ENCODE data around the gene ART5.
"Not testable (repeated sequence)": the region's sequence is repeated elsewhere in the genome, so short reads cannot be mapped to it uniquely, and the experiment has no call there.

The ART5 gene

DNA sequence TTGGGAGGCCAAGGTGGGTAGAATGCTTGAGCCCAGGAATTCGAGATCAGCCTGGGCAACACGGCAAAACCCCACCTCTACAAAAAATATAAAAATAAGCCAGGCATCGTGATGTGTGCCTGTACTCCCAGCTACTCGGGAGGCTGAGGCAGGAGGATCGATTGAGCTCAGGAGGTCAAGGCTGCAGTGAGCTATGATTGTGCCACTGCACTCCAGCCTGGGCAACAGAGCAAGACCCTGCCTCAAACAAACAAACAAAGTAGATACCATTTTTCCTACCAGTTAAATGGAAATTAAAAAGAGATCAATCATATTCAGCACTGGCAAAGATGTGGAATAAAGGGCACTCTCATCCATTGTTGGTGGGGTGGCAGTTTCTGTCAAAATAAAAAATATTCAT, 15.5 kb upstream of the ART5 start:
- not testable (repeated sequence) for DNase-seq

DNA sequence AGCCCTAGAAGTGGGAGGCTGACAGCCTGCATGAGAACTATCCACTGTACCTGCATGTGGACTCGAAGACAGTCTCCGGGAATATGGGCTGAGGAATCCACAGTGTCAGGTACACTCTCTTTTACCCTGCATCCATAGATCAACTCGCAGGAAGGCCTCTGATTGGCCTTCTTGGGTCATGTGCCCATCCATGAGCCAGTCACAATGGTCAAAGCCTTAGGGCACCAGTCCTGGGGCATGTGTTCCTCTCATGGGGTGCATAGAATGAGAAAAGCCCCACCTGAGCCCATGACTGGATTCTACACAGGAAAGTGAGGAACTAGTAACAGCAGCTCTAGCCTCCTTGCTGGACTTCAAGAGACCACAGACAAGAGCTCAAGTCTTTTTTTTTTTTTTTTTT, 13.8 kb upstream of the ART5 start:
- DNase-seq: no peak

DNA sequence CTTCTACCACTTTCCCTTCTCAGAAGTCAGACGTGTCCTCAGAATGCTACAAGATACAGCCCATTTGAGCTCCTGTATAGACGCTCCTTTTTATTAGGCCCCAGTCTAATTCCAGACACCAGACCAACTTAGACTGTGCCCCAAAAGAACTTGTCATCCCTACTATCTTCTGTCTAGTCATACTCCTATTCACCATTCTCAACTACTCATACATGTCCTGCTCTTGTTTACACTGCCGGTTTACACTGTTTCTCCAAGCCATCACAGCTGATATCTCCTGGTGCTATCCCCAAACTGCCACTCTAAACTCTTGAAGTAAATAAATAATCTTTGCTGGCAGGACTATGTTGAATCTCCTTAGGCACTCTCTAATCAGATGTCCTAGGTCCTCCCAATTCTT, 10.7 kb upstream of the ART5 start:
- DNase-seq: not testable (repeated sequence)

DNA sequence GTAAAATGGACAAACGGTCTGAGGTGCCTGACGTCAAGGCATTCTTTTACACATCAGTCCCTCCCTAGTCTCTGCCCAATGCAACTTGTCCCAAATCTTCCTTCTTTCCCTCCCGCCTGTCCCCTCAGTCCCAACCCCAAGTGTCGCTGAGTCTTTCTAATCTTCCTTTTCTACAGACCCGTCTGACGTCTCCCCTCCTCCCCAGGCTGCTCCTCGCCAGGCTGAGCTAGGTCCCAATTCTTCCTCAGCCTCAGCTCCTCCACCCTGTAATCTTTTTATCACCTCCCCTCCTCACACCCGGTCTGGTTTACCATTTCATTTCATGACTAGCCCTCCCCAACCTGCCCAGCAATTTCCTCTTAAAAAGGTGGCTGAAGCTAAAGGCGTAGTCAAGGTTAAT, 7.6 kb upstream of the ART5 start:
- DNase-seq: not testable (repeated sequence)

DNA sequence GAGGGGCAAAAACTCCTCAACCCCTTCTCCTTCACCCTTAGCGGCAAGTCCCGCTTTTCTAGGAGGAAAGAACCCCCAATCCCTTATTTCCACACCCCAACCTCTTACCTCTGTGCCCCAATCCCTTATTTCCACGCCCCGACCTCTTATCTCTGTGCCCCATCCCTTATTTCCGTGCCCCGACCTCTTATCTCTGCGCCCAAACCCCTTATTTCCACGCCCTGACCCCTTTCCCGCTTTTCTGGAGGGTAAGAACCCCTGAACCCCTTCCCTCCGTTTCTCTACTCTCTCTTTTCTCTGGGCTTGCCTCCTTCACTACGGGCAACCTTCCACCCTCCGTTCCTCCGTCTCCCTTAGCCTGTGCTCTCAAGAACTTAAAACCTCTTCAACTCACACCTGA, 7.1 kb upstream of the ART5 start:
- DNase-seq: not testable (repeated sequence)

DNA sequence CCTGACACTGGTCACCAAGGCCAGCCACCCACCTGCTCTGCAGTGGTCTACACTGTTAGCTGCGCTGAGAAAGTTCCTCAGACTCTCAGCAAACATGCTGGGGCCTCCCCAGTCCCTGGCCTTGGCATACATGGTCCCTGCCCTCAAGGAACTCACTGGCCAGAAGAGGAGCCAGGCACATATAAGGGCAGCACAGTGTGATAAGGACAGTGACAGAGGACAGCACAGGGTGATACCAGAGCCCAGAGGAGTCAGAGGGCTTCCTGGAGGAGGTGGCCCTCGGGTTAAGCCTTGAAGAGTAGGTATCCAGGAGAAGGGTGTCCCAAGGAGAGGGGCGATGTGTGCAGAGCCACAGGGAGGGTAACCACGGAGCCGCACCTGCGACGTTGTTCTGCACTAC, 3.8 kb upstream of the ART5 start:
- no peak for DNase-seq

DNA sequence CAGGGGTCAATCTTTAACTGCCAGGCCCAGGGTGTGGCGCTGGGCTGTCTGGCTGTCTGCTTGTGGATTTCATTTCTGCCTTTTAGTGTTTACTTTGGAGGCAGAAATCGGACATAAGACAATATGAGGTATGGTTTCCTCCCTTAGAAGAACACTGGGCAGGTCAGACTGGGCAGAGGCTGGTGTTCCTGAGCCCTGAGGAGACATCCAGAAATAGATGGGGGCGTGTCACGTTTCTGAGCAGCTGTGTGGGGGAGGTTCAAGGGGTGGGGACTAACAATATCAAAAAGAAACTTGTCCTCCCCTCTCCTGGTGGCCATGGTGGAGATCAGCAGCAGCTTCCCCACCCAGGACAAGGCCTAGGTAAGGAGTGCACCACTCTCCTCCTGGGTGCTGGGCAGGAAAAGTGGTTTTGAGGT, 3.0 kb upstream of the ART5 start, which contains the start of gene ART1:
ART1 (plus strand) TSS at position 312 of the 419 bp plus-strand sequence. CDS start 14,086 bp downstream, outside the sequence.
- no peak for DNase-seq

DNA sequence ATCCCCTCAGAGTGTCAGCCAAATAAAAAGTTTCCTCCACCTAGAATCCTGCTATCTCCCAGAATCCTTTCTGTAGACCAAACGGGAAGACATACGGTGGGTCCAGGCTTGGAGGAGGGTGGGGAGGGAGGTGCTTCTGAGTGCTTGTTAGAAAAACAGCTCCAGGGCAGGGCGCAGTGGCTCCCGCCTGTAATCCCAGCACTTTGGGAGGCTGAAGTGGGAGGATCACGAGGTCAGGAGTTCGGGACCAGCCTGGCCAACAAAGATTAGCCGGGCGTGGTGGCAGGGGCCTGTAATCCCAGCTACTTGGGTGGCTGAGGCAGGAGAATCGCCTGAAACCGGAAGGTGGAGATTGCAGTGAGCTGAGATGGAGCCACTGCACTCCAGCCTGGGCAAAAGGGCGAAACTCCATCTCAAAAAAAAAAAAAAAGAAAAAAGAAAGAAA, 1.3 kb upstream of the ART5 start:
- not testable (repeated sequence) for DNase-seq

DNA sequence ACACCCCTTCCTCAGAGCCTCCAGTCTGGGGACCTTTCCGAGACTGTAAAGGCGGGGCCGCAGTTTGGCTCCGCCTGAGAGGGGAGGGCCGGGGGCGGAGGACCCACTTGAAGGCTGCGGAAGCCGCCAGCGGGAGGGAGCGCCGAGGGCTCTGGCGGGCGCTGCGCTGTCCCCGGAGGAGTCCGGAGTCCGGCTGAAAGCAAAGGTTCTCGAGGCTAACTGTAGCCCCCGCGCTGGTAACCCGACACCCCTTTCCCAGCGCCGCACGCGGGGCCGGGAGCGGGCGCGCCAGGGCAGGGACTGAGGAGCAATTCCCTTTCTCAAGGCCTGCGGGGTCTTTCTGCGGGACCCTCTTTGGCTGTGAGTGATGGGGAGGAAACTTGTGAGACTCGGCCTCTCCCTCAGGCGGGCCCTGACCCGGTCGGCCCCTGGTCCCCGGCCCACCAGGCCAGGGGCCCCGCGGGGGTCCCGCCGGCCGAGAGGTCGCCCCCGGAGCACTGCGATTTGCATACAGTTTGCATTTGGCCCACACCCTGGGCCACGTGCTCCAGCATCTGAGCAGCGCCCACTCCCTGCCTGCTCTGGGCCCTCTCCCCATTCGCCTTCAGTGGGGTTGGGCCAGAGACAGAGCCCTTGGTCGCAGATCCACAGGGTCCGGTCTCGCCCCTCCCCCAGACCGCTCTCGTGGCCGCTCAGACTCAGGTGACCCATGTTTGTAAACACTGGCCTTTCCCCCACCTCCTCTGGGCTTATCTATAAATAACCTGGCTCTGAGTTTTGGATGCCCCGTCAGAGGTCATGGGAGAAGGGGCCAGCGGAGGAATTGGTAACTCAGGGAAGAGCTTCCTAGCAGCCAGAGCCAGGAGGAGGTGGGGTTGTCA, 519 bp upstream of the ART5 start:
- peak; percentile 70 for DNase-seq

DNA sequence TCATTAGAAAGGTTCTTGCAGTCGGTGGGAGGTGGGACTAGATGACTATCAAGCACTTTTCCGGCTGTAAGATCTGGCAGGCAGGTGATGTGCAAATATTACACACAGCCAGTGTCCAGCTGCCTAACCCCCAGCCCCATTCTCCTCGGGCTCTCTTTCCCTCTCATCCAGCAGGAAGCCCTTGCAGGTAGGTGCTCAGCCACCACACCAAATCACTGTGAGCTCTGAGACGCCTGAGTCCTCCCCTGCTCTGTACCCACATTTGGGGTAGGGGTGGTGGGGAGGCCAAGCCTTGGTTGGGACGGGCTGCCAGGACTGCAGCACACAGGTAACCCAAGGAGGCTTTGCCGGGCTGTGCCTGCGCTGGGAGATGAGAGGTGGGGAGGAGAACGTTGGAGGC, 601 bp downstream of the ART5 start:
- no peak for DNase-seq

DNA sequence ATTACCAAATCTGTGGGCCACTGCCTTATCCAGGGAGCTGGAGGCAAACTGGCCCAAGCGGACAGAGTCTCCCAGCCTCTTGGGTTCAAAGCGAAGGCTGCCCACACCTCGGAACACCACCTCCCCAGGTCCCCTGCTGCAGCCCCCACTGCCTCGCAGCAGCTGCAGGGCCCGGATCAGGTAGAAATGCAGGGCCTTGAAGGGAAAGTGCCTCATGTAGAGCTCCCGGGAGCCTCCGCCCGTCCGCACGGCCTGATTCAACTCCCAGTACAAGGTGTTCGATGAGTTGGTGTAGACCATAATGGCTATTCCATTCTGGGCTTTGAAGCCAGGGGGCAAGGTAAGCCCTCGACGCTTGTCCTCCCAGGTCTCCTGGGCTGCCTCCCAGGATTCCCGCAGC, 2.0 kb downstream of the ART5 start:
- DNase-seq: no peak

DNA sequence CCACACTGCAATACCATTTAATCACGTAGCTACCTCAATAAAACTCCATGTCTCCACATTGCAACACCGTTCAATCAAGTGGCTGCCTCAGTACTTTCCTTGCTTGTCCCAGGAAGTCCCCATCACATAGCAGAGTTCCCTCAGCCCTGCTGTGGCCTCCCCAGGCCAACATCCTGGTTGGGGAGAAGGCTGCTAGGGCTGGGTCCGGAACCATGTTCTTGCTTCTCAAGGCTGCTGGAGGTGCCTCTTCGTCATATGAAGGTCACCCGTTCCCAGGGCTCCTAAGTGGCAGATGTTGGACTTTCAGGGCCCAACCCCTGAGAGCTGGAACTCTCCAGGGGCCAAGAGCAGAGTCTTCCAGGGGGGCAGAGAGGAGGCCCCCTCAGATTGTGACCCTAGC, 3.3 kb downstream of the ART5 start:
- DNase-seq: no peak

DNA sequence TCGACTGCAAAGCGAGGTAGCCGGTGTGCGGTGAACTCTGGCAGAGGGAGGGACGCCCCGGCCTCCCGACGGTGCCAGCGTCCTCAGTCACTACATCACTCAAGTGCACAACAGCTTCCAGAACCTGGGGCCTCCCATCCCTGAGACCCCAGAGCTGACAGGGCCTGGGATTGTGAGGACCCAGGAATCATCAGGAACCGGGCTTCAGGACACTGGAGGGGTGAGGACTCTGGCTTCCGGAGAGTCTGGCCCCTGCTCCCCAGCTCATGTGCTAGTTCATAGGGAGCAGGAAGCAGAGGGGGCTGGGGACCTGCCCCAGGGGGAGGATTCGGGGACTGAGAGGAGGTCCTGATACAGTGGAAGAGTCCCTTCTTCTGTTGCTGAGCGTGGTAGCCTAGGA, 4.6 kb downstream of the ART5 start:
- no peak for DNase-seq

DNA sequence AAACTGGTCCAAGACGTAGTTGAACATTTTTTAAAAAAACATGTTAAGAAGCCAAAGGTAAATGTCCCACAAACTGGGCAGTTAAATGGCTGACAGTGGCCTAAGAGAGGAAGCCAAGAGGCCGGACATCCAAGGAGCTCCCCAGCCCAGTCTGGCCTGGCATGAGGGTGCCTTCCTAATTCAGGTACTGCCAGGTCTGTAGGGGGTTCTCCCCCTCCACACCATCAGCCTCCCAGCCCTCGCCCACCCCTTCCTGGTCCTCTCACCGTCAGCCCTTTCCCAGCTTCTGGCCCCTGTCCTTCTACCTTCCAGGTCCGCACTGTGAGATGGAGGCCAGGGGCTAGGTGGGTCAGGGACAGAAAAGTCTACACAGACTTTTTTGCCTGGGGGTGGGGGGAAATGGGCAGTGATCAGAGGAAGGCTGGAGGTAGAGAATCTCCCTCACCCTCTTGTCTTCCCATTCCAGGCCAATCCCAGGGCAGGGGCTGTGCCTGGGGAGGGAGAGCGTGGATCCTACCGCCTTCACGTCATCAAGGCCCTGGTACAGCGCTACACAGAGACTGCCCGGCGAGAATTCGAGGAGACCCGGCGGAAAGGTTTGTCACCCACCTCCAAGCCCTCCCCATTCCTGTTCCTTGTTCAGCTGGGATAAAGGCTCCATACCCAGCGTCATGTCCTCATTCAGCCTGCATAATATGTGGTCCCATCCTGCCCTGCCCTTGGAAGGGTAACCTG, 6.0 kb downstream of the ART5 start:
- no peak for DNase-seq

DNA sequence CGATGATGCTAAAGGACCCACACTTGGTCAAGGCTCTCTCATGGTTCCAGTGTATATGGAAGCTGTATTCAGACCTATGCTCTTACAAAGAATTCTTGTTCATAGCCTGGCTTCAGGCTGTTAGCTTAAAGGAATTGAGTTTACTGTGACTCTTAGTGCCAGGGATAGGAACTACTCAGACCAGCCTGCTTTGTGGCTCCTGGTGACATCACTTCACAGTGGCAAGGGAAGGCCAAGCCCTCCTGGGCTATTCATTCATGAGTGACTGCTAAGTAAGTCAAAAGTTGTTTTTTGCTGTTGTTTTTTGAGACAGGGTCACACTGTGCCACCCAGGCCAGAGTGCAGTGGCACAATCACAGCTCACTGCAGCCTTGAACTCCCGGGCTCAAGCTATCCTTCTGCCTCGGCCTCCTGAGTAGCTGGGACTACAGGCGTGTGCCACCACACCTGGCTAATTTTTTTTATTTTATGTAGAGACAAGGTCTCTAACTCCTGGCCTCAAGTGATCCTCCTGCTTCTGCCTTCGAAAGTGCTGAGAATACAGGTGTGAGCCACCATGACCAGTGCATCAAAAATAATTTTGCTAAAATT, 9.6 kb downstream of the ART5 start:
- DNase-seq: no peak

DNA sequence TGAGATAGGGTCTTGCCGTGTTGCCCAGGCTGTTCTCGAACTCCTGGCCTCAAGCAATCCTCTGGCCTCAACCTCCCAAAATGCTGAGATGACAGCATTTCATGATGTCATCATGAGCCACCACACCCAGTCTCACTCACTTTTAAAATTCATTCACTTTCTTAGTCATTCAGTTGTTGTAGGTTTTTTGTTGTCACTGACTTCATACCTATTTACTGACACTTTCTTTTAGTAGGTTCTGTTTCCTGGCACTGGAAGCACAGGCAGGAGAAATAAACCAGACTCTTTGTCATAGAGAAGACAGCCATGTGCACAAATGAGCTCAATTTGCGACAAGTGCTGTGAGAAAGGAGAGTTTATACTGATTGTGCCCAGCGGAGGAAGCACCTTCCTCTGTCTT, 10.5 kb downstream of the ART5 start:
- no peak for DNase-seq

DNA sequence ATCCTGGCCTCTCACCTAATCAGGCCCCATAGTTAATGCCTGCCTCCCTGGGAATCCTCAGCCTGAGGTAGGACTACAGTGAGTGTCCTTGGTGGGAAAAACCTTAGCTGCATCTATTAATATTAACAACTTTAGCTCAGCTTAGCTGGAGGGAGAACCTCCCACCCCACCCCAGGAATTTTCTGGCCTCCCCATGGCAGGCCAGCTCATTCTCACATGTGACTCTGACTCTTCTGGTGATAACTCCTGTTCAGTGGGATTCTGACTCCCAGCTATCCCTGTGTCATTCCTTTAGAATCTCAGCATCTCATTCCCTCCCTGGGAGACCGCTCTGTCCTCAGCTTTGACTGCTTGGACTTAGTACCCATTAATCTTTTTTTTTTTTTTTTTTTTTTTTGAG, 14.5 kb downstream of the ART5 start:
- DNase-seq: no peak

DNA sequence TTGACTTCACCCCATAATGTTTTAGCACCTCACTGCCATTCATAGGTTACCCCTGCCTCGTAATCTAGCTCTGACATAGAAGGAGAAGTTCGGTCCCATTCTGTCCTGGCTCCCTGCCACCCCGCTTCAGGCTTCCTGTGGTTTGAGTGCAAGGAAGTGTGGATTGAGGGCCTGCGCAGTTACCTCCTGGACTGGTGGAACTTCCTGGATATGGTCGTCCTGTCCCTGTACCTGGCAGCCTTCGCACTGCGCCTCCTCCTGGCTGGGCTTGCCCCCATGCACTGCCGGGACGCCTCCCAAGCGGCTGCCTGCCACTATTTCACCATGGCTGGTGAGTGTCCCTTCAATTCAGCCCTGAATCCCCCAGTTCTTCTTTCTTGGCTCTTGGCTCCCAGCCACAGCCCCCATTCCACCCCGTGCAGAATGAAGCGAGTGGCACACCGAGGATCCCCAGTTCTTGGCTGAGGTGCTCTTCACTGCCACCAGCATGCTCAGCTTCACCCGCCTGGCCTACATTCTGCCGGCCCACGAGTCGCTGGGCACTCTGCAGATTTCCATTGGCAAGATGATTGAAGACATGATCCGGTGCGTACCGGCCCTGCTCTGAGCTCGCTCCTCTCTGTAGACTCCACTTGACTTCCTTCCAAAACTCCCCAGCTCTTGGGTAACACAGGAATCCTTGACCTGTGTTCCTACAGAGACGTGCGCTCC, 15.4 kb downstream of the ART5 start:
- no peak for DNase-seq

DNA sequence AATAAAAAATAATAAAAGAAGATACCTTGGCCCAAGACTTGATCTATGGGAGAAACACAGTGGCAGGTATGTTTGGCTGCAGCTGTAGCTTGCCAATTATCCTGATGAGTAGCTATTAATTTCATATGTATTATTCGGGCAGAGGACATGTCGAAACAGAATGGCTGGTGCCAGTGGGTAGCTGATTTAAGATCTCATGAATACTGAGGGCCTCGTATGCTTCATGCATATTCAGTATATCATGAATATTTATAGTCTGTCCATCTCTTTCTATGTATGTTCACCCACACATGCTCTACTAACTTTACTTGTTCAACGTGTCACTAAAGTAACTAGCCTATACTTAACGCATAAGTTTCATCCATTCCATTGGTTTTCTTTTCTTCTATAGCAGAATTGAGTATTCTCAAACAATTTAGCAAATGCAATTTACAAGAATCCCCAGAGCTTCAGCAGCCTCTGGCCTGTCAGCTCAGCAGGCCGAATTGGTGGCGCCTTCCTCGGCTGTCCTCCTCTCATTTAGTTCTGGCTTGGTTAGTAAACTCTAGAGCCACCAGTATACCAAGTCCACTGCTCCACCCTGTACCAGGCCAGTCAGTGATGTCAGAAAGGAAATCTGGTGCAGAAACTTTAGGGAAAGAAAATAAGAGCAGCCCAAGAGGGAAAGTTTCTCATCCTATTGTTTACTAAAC, 17.9 kb downstream of the ART5 start:
- no peak for DNase-seq

DNA sequence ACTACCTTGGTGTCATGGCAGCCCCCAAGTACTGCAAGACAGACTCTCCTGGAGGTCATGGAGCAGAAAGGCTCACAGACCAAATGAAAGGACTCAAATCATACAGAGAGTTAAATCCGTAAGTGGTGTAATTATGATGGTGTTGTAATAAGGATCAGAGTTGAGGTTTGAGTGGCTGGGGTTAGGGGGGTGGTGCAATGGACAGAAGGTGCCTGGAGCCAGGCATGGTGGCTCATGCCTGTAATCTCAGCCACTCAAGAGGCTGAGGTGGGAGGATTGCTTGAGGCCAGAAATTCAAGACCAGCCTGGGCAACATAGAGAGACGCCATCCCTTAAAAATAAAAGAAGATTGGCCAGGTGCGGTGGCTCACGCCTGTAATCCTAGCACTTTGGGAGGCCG, 18.7 kb downstream of the ART5 start:
- no peak for DNase-seq

DNA sequence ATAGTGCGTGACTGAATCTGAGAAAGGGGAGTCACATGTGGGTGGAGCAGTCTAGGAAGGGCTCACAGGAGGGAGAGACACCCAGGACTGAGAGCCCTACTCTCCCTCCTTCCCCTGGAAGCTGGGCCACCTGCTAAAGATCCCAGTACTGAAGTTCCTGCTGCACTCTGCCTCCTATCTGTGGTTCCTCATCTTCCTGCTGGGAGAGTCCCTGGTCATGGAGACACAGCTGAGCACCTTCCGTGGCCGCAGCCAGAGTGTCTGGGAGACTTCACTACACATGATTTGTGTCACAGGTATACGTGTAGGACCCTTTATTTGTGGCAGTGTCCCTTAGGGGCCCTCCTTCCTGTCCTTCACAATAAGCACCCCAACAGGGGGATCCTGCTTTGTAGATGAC, 19.3 kb downstream of the ART5 start:
- no peak for DNase-seq

DNA sequence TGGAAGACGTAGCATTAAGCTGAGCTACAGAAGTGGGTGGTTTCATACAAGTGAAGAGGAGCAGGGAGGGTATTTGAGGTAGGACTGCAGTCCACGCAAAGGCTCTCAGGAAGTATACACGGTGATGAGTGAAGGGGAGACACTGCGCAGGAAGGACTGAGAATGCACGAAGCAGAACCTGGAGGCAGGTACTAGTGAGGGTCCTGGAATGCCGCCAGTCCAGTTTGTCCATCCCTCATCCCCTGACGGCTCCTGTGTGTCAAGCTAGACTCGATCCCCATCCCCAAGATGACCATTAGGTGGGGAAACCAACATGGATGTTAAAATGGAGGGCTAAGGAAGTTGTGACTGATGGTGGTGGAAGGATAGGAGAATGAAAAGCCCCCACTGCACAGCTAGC, 23.8 kb downstream of the ART5 start:
- no peak for DNase-seq

Data from activated CD8-positive, alpha-beta memory T cell treated with anti-CD3 and anti-CD28 coated beads, Interleukin-2, amount 50 U/mL, for 48 hours (primary cell).